LNCAP (cell line): ENCODE data around the gene MTIF2.

ENCODE experiments used
- CTCF ChIP-seq: fragments of 450-650 bp; IDR thresholded peaks from 2 replicates; pipeline ENCODE4 v1.5.1; 2017; ENCODE audit warnings: mild to moderate bottlenecking

Gene MTIF2

DNA sequence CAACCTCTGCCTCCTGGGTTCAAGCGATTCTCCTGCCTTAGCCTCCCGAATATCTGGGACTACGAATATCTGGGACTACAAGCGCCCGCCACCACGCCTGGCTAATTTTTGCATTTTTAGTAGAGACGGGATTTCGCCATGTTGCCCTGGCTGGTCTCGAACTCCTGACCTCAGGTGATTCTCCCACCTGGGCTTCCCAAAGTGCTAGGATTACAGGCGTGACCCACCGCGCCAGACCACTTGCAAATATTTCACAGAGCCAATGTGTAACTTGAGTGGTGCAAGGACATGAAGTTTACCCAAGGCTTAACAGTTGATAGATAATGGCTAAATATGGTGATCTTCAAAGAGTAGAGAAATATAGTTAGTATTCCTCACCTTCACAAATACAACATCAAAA lies 14.1 kb upstream of the MTIF2 start:
- TF ChIP-seq CTCF = no peak

DNA sequence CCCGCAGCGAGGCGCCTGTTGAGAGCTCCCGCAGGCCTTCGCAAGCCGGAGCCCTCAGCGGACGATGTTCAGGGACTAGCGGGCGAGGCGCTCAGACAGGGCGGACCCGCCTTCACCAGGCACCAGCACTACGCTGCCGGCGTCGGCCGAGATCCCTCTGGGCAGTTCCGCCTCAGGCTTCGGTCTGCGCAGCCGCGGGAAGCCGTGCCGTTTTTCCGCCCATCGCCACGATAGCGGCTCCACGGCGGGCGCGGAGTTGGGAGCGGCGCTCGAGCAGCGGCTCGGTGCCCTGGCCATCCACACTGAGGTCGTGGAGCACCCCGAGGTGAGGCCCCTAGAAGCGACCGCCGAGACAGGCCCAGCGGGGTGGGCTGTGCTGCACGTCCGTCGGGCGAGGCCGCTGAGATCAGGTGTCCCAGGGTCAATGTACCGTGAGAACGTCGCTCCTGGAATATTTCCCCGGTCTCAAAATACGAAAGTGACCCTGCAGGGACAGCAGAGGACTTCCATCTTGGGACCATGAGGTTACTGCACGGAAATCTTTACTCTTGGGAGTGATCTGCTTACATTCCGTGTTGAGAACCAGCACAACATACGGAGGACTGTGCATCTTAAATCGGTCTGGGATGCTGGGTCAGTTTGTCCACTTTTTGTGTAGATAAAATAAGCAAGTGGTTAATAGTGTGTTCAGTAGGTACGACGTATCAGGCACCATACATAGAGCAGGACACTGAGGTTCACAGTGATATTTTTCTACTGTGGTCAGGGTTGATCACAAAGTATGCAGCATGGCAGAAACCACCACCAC lies 13.3 kb upstream of the MTIF2 start:
- TF ChIP-seq CTCF = no peak

GRCh38 chr2:55277310-55277709 lies 8.3 kb upstream of the MTIF2 start:
- no peak for TF ChIP-seq CTCF

DNA sequence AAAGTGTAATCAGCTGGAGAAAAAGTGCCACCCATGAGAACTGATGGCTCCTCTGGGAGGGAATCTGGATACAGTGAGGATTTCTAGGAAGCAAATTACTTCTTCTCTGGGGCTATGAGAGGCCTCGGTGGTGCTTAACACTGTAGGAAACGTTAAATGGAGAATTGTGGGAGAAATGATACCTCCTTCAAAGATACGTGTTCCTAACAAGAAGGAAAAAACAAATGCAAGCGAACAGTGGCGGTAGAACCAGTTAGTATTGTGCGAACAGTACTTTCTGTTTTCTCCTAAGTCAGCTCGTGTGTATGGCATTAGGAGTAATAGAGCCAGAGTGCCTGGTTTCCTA lies 587 bp upstream of the MTIF2 start:
- TF ChIP-seq CTCF = no peak

GRCh38 chr2:55268288-55268906 lies 634 bp downstream of the MTIF2 start:
- TF ChIP-seq CTCF = no peak

GRCh38 chr2:55252832-55253231 lies 16.2 kb downstream of the MTIF2 start:
- TF ChIP-seq CTCF = no peak

DNA sequence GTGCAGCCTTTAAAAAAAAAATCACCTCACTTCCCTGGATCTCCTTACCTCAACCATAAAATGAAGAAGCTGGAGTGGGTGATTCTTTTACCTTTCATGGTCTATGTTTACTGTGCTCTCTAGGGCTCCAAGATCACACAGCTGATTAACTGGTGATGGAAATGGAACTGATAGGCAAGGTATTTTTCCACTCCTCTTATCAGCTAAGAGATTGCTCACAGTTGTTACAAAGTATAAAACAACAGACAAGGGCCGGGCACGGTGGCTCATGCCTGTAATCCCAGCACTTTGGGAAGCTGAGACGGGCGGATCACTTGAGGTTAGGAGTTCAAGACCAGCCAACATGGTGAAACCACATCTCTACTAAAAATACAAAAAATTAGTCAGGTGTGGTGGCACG lies 22.0 kb downstream of the MTIF2 start:
- TF ChIP-seq CTCF = no peak

DNA sequence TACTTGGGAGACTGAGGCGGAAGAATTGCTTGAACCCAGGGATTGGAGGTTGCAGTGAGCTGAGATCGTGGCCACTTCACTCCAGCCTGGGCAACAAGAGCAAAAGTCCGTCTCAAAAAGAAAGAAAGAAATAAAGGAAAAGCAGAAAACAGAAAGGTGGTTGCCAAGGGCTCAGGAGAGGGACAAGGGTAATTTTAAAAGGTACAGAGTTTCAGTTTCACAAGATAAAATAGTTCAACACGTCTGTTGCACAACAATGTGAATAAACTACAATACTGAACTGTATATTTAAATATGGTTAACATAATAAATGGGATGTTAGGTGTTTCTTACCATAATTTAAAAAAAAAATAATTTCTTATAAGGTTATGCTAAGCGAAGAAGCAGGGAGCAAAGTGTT lies 23.6 kb downstream of the MTIF2 start:
- no peak for TF ChIP-seq CTCF
